Ovary (tissue), 3 donors: Measurements from ENCODE around the gene SSC4D.

Experiments
- POLR2A ChIP-seq: fragments of 450-650 bp; IDR thresholded peaks from one replicate; pipeline ENCODE4 v1.6.1; 2017; ENCODE audit warnings: antibody characterized with exemption, mild to moderate bottlenecking, moderate library complexity
- TF ChIP-seq, protein P1 (sequence below), 3 donors: fragments of 450-650 bp in 2 of 3; fragments of 200-600 bp in 1 of 3; IDR thresholded peaks; one replicate each; pipeline versions ENCODE4 v1.5.1 to v1.8.0; 2016 to 2022; ENCODE audit warnings: antibody characterized with exemption in 3 of 3, mild to moderate bottlenecking in 1 of 3
- donor health status: DM: no; HTN: no; CAD: no.

DNA sequence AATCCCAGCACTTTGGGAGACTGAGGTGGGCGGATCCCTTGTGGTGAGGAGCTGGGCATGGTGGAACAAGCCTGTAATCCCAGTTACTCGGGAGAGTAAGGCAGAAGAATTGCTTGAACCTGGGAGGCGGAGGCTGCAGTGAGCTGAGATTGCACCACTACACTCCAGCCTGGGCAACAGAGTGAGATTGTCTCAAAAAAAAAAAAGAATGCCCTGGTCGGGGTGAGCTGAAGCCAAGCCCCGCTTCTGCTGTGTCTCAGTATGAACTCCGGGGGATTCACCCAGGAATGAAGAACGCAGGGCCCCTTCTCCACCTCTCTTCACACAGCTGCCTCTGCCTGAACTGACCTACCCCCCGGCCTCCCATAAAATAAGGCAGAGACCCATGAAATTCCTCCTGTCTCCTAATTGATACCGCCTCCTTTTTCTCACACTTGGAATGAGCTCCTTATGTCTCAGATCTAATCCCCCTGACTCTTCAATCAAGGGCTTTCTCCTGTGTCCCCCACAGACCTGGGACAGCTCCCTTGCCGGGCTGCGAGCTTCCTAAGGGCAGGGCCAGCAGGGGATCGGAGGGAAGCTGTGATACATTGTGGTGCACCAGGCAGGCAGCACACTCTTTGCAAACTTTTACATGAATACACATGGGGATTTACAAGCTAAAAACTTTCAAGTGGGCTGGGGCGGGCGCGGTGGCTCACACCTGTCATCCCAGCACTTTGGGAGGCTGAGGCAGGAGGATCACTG, 14.3 kb upstream of the SSC4D start:
- TF ChIP-seq, protein P1, sequence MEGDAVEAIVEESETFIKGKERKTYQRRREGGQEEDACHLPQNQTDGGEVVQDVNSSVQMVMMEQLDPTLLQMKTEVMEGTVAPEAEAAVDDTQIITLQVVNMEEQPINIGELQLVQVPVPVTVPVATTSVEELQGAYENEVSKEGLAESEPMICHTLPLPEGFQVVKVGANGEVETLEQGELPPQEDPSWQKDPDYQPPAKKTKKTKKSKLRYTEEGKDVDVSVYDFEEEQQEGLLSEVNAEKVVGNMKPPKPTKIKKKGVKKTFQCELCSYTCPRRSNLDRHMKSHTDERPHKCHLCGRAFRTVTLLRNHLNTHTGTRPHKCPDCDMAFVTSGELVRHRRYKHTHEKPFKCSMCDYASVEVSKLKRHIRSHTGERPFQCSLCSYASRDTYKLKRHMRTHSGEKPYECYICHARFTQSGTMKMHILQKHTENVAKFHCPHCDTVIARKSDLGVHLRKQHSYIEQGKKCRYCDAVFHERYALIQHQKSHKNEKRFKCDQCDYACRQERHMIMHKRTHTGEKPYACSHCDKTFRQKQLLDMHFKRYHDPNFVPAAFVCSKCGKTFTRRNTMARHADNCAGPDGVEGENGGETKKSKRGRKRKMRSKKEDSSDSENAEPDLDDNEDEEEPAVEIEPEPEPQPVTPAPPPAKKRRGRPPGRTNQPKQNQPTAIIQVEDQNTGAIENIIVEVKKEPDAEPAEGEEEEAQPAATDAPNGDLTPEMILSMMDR (IDR thresholded peaks at IDR 0.05): no peak
- no peak for TF ChIP-seq POLR2A
